Spleen (tissue), 3 donors: Measurements from ENCODE around the gene ANAPC5.

Experiments
- POLR2A ChIP-seq, 3 donors: fragments of 450-650 bp; IDR thresholded peaks; one replicate each; pipeline ENCODE4 v1.5.1; 2017; ENCODE audit warnings: antibody characterized with exemption in 3 of 3, mild to moderate bottlenecking in 1 of 3
- POLR2AphosphoS5 ChIP-seq, 3 donors: sonication (generic); formaldehyde crosslinking; IDR thresholded peaks; one replicate each; pipeline ENCODE4 v1.5.1; 2017; ENCODE audit warnings: antibody characterized with exemption in 3 of 3

DNA sequence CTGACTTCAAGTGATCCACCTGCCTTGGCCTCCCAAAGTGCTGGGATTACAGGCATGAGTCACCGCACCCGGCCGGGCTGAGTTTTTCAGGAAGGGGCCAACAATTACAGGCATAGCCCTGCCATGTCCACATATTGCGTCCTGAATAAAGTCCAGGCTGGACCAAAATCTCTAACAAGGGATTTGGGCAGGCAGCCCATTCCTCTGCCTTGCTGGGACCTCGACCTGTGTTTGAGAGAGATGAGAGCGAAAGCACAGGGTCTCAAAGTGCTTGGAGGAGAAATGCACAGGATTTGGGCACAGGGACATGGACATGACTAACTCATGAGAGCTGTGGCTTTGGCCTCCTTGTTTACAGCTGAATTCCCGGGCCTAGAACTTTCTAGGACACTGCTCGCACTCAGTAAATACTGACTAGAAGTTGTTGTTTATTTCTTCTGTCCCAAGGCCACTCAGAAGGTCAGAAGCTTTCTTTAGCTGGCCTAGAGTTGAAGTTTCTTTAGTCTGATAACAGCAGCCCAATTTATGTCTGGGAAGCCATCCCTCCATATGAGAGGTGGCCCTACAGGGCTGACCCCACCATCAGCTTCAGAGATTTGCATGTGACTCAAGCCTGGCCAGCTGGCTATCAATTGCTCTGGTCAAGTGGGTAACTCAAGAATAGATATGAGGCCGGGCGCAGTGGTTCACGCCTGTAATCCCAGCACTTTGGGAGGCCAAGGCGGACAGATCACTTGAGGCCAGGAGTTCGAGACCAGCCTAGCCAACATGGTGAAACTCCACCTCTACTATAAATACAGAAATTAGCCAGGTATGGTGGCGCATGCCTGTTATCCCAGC lies 67.4 kb downstream of the ANAPC5 start:
- TF ChIP-seq POLR2A (IDR thresholded peaks at IDR 0.05), result no peak
- no peak for TF ChIP-seq POLR2AphosphoS5 (IDR thresholded peaks at IDR 0.05)
